ENCODE measurements around the gene RIT1.

The RIT1 gene

DNA sequence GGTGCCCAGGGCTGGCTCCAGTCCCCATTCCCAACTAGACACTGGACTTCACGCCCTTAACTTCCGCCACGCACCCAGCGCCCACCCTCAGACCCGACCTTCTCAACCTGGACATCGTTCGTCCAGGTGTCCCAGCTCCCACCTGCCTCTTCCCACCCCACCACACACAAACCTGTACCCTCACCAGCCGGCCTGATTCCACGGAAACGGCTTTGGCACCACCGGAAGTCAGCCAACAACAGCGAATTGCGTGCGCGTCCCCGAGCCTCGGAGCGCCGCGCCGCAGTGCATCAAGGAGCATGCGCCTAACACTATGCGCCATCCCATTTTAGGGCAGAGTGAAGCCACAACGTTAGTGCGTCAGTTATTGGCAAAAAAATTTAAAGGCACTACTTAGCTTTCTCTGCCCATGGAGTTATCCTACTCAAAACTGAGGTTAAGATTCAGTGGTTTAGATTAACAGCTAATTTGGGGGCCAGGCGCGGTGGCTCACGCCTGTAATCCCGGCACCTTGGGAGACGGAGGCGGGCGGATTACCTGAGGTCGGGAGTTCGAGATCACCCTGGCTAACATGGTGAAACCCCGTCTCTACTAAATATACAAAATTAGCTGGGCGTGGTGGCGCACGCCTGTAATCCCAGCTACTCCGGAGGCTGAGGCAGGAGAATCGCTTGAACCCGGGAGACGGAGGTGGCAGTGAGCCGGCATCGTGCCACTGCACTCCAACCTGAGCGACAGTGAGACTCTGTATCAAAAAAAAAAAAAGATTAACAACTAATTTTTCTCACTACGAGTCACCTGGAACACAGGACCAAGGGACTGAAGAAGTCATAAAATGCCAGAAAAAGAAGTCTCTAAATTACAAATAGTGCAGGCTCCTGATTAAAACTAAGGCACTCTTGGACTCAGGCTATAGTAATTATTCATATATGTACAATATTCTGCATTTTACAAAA, 53.9 kb downstream of the RIT1 start, which contains the start of gene GON4L:
Gene GON4L, minus strand, starts transcription at position 240 of the 956 bp plus-strand sequence. CDS start 3,434 bp downstream, outside the sequence.
- DNase-seq (ENCODE audit: insufficient read length, low spot score), result peak; percentile 87
- TF ChIP-seq, protein P1, sequence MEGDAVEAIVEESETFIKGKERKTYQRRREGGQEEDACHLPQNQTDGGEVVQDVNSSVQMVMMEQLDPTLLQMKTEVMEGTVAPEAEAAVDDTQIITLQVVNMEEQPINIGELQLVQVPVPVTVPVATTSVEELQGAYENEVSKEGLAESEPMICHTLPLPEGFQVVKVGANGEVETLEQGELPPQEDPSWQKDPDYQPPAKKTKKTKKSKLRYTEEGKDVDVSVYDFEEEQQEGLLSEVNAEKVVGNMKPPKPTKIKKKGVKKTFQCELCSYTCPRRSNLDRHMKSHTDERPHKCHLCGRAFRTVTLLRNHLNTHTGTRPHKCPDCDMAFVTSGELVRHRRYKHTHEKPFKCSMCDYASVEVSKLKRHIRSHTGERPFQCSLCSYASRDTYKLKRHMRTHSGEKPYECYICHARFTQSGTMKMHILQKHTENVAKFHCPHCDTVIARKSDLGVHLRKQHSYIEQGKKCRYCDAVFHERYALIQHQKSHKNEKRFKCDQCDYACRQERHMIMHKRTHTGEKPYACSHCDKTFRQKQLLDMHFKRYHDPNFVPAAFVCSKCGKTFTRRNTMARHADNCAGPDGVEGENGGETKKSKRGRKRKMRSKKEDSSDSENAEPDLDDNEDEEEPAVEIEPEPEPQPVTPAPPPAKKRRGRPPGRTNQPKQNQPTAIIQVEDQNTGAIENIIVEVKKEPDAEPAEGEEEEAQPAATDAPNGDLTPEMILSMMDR (IDR thresholded peaks at IDR 0.05; ENCODE audit: insufficient read depth, missing control alignments), result no peak
- peak; percentile 73 for FAIRE-seq

DNA sequence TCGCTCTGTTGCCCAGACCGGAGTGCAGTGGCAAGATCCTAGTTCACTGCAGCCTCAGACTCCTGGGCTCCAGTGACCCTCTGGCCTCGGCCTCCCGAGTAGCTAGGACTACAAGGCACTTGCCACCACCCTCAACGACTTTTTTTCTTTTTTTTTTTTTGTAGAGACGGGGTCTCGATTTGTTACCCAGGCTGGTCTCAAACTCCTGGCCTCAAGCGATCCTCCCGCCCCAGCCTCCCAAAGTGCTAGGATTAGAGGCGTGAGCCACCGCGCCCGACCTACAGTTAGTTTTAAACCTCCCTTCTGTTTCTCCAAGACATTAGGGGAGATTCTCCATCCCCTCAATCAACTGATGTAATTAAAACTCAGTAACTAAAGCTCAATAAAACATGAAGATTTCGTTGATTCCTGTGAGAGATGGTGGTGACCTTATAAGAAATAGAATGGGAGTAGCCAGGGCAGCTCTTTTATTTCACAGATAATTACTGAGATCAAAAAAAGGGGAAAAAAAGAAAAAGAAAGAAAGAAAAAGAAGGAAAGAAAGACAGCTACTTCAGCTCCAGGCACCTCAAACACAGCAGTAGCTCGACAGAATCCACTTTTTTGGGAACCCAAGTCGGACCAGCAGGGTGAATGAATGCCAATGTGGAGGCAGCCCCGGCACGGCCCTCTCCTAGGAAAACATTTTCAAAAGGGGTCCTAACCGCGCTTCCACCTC, 54.7 kb downstream of the RIT1 start:
- no peak for FAIRE-seq
- DNase-seq (ENCODE audit: insufficient read length, low spot score), result no peak
- TF ChIP-seq, protein P1 (IDR thresholded peaks at IDR 0.05; ENCODE audit: insufficient read depth, missing control alignments), result no peak

DNA sequence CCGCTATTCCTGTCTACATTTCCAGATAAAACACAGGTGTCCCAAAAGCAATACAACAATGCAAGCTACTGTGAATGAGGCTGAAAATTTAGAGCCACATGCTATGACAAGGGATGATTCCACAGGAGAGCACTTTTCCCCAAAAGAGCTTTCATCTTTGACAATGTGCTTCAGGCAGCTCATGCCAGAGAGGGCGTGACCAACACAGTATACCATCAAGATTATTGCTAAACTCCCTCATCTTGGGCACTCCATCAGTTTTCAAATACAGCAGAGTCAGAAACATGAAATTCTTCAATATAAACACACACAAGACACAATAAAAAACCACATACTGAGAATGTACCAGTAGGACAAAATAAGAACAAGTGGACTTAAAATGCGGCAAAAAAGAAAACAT, 60.8 kb downstream of the RIT1 start:
- DNase-seq (ENCODE audit: insufficient read length, low spot score) (no peak), FAIRE-seq (no peak)
- TF ChIP-seq, protein P1 (IDR thresholded peaks at IDR 0.05; ENCODE audit: insufficient read depth, missing control alignments), result no peak

DNA sequence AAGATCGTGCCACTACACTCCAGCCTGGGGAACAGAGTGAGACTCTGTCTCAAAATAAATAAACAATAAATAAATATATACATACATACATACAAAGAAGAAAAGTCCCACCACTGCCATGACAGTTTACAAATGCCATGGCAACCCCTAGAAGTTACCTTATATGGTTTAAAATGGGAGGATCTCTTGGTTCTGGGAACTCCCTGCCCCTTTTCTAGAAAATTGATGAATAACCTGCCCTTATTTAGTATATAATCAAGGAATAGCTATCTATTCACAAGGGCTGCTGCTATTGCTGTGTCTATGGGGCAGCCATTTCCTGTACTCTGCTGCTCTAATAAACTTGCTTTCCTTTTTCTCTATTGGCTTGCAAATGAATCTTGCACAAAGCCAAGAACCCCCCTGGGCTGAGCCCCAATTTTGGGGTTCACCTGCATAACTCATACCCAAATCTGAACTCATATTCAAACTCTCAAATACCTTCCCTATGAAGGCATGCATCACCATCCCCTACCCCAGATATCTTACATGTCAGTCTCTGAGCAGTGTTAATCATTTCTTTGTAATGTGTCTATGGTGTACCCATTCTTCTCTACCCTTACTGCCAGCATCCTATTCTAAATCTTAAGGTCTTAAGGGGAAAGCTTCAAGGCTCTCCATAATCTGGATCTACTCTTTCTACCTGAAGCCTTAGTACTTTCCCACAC, 63.2 kb downstream of the RIT1 start:
- DNase-seq (ENCODE audit: insufficient read length, low spot score), result no peak
- no peak for FAIRE-seq
- TF ChIP-seq, protein P1 (IDR thresholded peaks at IDR 0.05; ENCODE audit: insufficient read depth, missing control alignments), result no peak
